Cerebellar cortex (tissue), 1 donor: ENCODE measurements around the gene ABCG1.

Source experiments
- DNase-seq: peaks from one replicate; pipeline ENCODE4 v3.0.0-alpha.2; 2015; ENCODE audit warnings: low spot score

ABCG1 gene

GRCh38 chr21:42251654-42252324, 32.8 kb downstream of the ABCG1 start:
- DNase-seq = no peak

- no peak for DNase-seq
Measured at GRCh38 chr21:42252325-42252654, 33.4 kb downstream of the ABCG1 start.

GRCh38 chr21:42252778-42253340, 33.9 kb downstream of the ABCG1 start:
- no peak for DNase-seq

- no peak for DNase-seq
Measured at GRCh38 chr21:42253466-42253865, 34.5 kb downstream of the ABCG1 start.

GRCh38 chr21:42254083-42254482, 35.1 kb downstream of the ABCG1 start:
- no peak for DNase-seq

- no peak for DNase-seq
Measured at GRCh38 chr21:42254651-42255601, 36.0 kb downstream of the ABCG1 start.

- DNase-seq = no peak
Measured at GRCh38 chr21:42255825-42256224, 36.9 kb downstream of the ABCG1 start.

GRCh38 chr21:42256316-42256715, 37.4 kb downstream of the ABCG1 start:
- no peak for DNase-seq

- DNase-seq = no peak
Measured at GRCh38 chr21:42257091-42257765, 38.3 kb downstream of the ABCG1 start.

GRCh38 chr21:42258150-42258884, 39.4 kb downstream of the ABCG1 start:
- DNase-seq = peak; percentile 54

- DNase-seq = no peak
Measured at GRCh38 chr21:42258885-42259407, 40.0 kb downstream of the ABCG1 start.

- no peak for DNase-seq
Measured at GRCh38 chr21:42260121-42260520, 41.2 kb downstream of the ABCG1 start.

GRCh38 chr21:42261829-42262200, 42.9 kb downstream of the ABCG1 start:
- no peak for DNase-seq

GRCh38 chr21:42262831-42263231, 43.9 kb downstream of the ABCG1 start:
- peak; percentile 78 for DNase-seq

GRCh38 chr21:42263591-42264131, 44.7 kb downstream of the ABCG1 start:
- DNase-seq = no peak

GRCh38 chr21:42264245-42265195, 45.6 kb downstream of the ABCG1 start:
- DNase-seq = no peak

- DNase-seq = no peak
Measured at GRCh38 chr21:42265231-42265812, 46.4 kb downstream of the ABCG1 start.

GRCh38 chr21:42266971-42267556, 48.1 kb downstream of the ABCG1 start:
- no peak for DNase-seq

- DNase-seq = no peak
Measured at GRCh38 chr21:42269386-42269785, 50.4 kb downstream of the ABCG1 start.
